ENCODE measurements around the gene SIL1.

- TF ChIP-seq RFX5 (IDR thresholded peaks at IDR 0.05; ENCODE audit: low read depth, low read length): no peak
- no peak for TF ChIP-seq SMAD3 (CRISPR knock-in tag; IDR thresholded peaks at IDR 0.05)
- TF ChIP-seq ZNF761 (CRISPR knock-in tag; conservative IDR thresholded peaks at IDR 0.05): no peak
- TF ChIP-seq MAZ (IDR thresholded peaks at IDR 0.05; ENCODE audit: borderline replicate concordance, low read depth, low read length): no peak
- no peak for TF ChIP-seq MAZ (CRISPR knock-in tag; IDR thresholded peaks at IDR 0.05; ENCODE audit: low read depth)
- no peak for TF ChIP-seq CSRNP2 (CRISPR knock-in tag; conservative IDR thresholded peaks at IDR 0.05; ENCODE audit: low read depth)
- TF ChIP-seq PRDM10 (CRISPR knock-in tag; IDR thresholded peaks at IDR 0.05; ENCODE audit: low read depth): no peak
- no peak for TF ChIP-seq PTBP1 (IDR thresholded peaks at IDR 0.05; ENCODE audit: low read depth, low read length, poor library complexity, severe bottlenecking)
- TF ChIP-seq NR2C2 (CRISPR knock-in tag; IDR thresholded peaks at IDR 0.05; ENCODE audit: borderline replicate concordance): no peak
Observed at GRCh38 chr5:139091439-139092156, 106.6 kb downstream of the SIL1 start.
